ENCODE data around the gene C19orf81. TPM values are rescaled to one million over a fixed set of nuclear protein-coding genes. Genes with fewer than 3 reads are reported as not detected.

C19orf81 gene
- total and polyA plus RNA-seq, 12 donors = 0.61 to 7.2 (median 3.4) TPM; not detected in 2

GRCh38 chr19:50701367-50701985 lies 52.2 kb downstream of the C19orf81 start:
- H3K27me3 ChIP-seq = peaks cover 5 to 72% (median 54%) of the 10 kb centered on the region in 7 donors
- ATAC-seq (no peak), DNase-seq (no peak)
- H3K27ac ChIP-seq = no peak overlapping the region
- H3K36me3 ChIP-seq = no peaks in the 10 kb centered on the region
- H3K4me1 ChIP-seq = no peaks in the 10 kb centered on the region
- TF ChIP-seq CTCF (IDR thresholded peaks at IDR 0.05) = no peak
- 89% methylated on average over 13 of the region's 13 CpGs for WGBS, 2 donors
- intact Hi-C loops (cut with DNase I) = loop anchor here in 3 of 10 donors (10.0 kb wide), 1 partner anchor 83 kb away; no protein-coding TSS in a partner anchor
- no peak overlapping the region for H3K4me3 ChIP-seq
- H3K9me3 ChIP-seq = no peaks in the 10 kb centered on the region

- no peak for TF ChIP-seq CTCF (IDR thresholded peaks at IDR 0.05)
- H3K4me1 ChIP-seq = no peaks in the 10 kb centered on the region
- DNase-seq = no peak
- H3K4me3 ChIP-seq = no peak overlapping the region
- WGBS, 2 donors = 63 to 68% methylated on average over 17 to 23 of the region's 23 CpGs
- intact Hi-C loops (cut with DNase I) = loop anchor here in 3 of 10 donors (10.0 kb wide), 1 partner anchor 82 kb away; no protein-coding TSS in a partner anchor
- no peak for ATAC-seq
- peaks cover 5 to 67% (median 46%) of the 10 kb centered on the region in 7 donors for H3K27me3 ChIP-seq
- no peak overlapping the region for H3K27ac ChIP-seq
- no peaks in the 10 kb centered on the region for H3K36me3 ChIP-seq
- H3K9me3 ChIP-seq = no peaks in the 10 kb centered on the region
These were observed 53.1 kb downstream of the C19orf81 start for GRCh38 chr19:50702158-50702870.

- no peak for ATAC-seq
- no peaks in the 10 kb centered on the region for H3K9me3 ChIP-seq
- H3K4me3 ChIP-seq = no peak overlapping the region
- TF ChIP-seq CTCF (IDR thresholded peaks at IDR 0.05) = no peak
- H3K27me3 ChIP-seq = peaks cover 5 to 62% (median 44%) of the 10 kb centered on the region in 7 donors
- DNase-seq = no peak
- no peaks in the 10 kb centered on the region for H3K36me3 ChIP-seq
- H3K27ac ChIP-seq = no peak overlapping the region
- H3K4me1 ChIP-seq = no peaks in the 10 kb centered on the region
- intact Hi-C loops (cut with DNase I) = loop anchor here in 3 of 10 donors (10.0 kb wide), 1 partner anchor 82 kb away; no protein-coding TSS in a partner anchor
- WGBS, 2 donors = 55 to 60% methylated on average over 45 to 47 of the region's 47 CpGs
These were observed 53.9 kb downstream of the C19orf81 start for GRCh38 chr19:50702871-50703829.
